GM12878 (cell line): Measurements from ENCODE around the gene GMDS. TPM values are rescaled to one million over a fixed set of nuclear protein-coding genes. Genes with fewer than 3 reads are reported as not detected.

Experiments
- ATAC-seq: fragments of 200-7000 bp; cut with Tn5 transposase; 3 replicates; pipeline ENCODE4 v1.9.1; 2020; ENCODE audit warnings: mild to moderate bottlenecking, moderate library complexity
- BruUV-seq: library from RNA; stranded (reverse); fragments of 400-500 nt; replicated peaks from 2 replicates; lab custom pipeline; 2021; lab: Mats Ljungman, UMichigan
- CTCF ChIA-PET: fragments of 300-600 bp; sonication (Branson Sonifier 250); formaldehyde crosslinking; extraction: SDS; loops from one replicate; lab custom pipeline; 2021; ENCODE audit warnings: inconsistent platforms; lab: Yijun Ruan, JAX
- POLR2A ChIA-PET: fragments of 350-600 bp; formaldehyde crosslinking; extraction: SDS; loops from one replicate; lab custom pipeline; 2021; ENCODE audit warnings: inconsistent platforms; lab: Charles Lee
- RAD21 ChIA-PET: fragments of 300-600 bp; sonication (Branson Sonifier 250); formaldehyde crosslinking; loops from one replicate; lab custom pipeline; 2023; ENCODE audit warnings: antibody characterized with exemption; ENCODE audit not compliant: unreplicated experiment; lab: Charles Lee
- SMC1A ChIA-PET: fragments of 300-600 bp; sonication (Branson Sonifier 250); formaldehyde crosslinking; loops from one replicate; lab custom pipeline; 2023; ENCODE audit not compliant: unreplicated experiment, uncharacterized antibody; lab: Charles Lee
- DNase-seq: peaks from one replicate; pipeline ENCODE4 v3.0.0-alpha.2; 2011; ENCODE audit warnings: low read depth, low spot score
- FAIRE-seq: peaks from 3 replicates; lab custom pipeline; 2011; peaks lifted over from hg19 to GRCh38; lab: Jason Lieb, UNC
- H2AFZ ChIP-seq: 2 replicates; pipeline ENCODE4 v1.6.0; 2011; ENCODE audit warnings: low read depth, low read length, control low read depth; ENCODE audit not compliant: control insufficient read depth
- H3K27ac ChIP-seq: 2 replicates; pipeline ENCODE4 v1.5.1; 2011; ENCODE audit warnings: control low read depth; ENCODE audit not compliant: control insufficient read depth, insufficient read depth
- H3K27me3 ChIP-seq, 2 experiments: replicated peaks in 1 of 2; 2 replicates each; pipeline versions ENCODE4 v1.6.0 to v1.6.1; 2011; ENCODE audit warnings: low read length in 1 of 2; ENCODE audit not compliant: control insufficient read depth in 2 of 2, insufficient read depth in 2 of 2
- H3K36me3 ChIP-seq, 2 experiments: 2 replicates each; pipeline ENCODE4 v1.5.1; 2011; ENCODE audit warnings: low read length in 1 of 2; ENCODE audit not compliant: control insufficient read depth in 2 of 2, insufficient read depth in 2 of 2
- H3K4me1 ChIP-seq: 2 replicates; pipeline ENCODE4 v1.6.1; 2011; ENCODE audit warnings: mild to moderate bottlenecking, low read length, moderate library complexity, mixed read lengths; ENCODE audit not compliant: control insufficient read depth, insufficient read depth
- H3K4me2 ChIP-seq: 2 replicates; pipeline ENCODE4 v1.6.0; 2011; ENCODE audit warnings: control low read depth; ENCODE audit not compliant: control insufficient read depth, insufficient read depth
- H3K4me3 ChIP-seq: fragments of 200-600 bp; sonication (generic); 2 replicates; pipeline ENCODE4 v1.5.1; 2016
- H3K79me2 ChIP-seq: 2 replicates; pipeline ENCODE4 v1.6.0; 2011; ENCODE audit warnings: low read length; ENCODE audit not compliant: control insufficient read depth, insufficient read depth
- H3K9ac ChIP-seq: 2 replicates; pipeline ENCODE4 v1.8.0; 2011; ENCODE audit warnings: low read length, control low read depth, mixed read lengths; ENCODE audit not compliant: control insufficient read depth, insufficient read depth
- H3K9me3 ChIP-seq: replicated peaks from 3 replicates; pipeline ENCODE4 v1.5.1; 2011; ENCODE audit warnings: mild to moderate bottlenecking, low read length; ENCODE audit not compliant: control insufficient read depth, insufficient read depth
- H4K20me1 ChIP-seq: 2 replicates; pipeline ENCODE4 v1.6.0; 2011; ENCODE audit not compliant: control insufficient read depth, insufficient read depth
- BMI1 ChIP-seq: fragments of 450-650 bp; IDR thresholded peaks from 2 replicates; pipeline ENCODE4 v1.6.1; 2016; ENCODE audit warnings: mild to moderate bottlenecking, moderate library complexity, borderline replicate concordance
- CBX5 ChIP-seq: sonication (generic); IDR thresholded peaks from 2 replicates; pipeline ENCODE4 v1.6.1; 2016; ENCODE audit warnings: low read depth, moderate library complexity, mild to moderate bottlenecking, inconsistent platforms
- FOXM1 ChIP-seq: IDR thresholded peaks from 2 replicates; pipeline ENCODE4 v1.6.1; 2012; ENCODE audit warnings: low read depth, mild to moderate bottlenecking, inconsistent platforms, low read length, moderate library complexity
- HDGF ChIP-seq: fragments of 450-650 bp; IDR thresholded peaks from 2 replicates; pipeline ENCODE4 v1.6.1; 2016; ENCODE audit warnings: antibody characterized with exemption
- KAT2A ChIP-seq: conservative IDR thresholded peaks from 2 replicates; pipeline ENCODE4 v1.6.1; 2011; ENCODE audit warnings: low read depth, low read length; ENCODE audit not compliant: control insufficient read depth
- KLF5 ChIP-seq: fragments of 450-650 bp; IDR thresholded peaks from 2 replicates; pipeline ENCODE4 v1.6.1; 2014; ENCODE audit warnings: mild to moderate bottlenecking; ENCODE audit not compliant: partially characterized antibody
- MTA3 ChIP-seq: IDR thresholded peaks from 2 replicates; pipeline ENCODE4 v1.6.1; 2012; ENCODE audit warnings: low read length, inconsistent platforms, borderline replicate concordance
- NFYB ChIP-seq: IDR thresholded peaks from 2 replicates; pipeline ENCODE4 v1.6.1; 2011; ENCODE audit warnings: low read depth, mild to moderate bottlenecking, low read length, improper control_type of control experiment, moderate library complexity; ENCODE audit not compliant: insufficient read depth
- TCF12 ChIP-seq: IDR thresholded peaks from 2 replicates; pipeline ENCODE4 v1.6.1; 2011; ENCODE audit warnings: low read depth, mild to moderate bottlenecking, low read length
- ZBED1 ChIP-seq: IDR thresholded peaks from 2 replicates; pipeline ENCODE4 v1.6.1; 2016; ENCODE audit warnings: borderline replicate concordance
- ZNF24 ChIP-seq: fragments of 450-650 bp; IDR thresholded peaks from 2 replicates; pipeline ENCODE4 v1.6.1; 2017; ENCODE audit warnings: antibody characterized with exemption, mild to moderate bottlenecking
- ZSCAN29 ChIP-seq: fragments of 450-650 bp; IDR thresholded peaks from 2 replicates; pipeline ENCODE4 v1.6.1; 2017; ENCODE audit warnings: mild to moderate bottlenecking, moderate library complexity
- WGBS: methylation state at CpG from one replicate; pipeline ENCODE4 v1.1.6; 2016; ENCODE audit warnings: low lambda C conversion rate; ENCODE audit not compliant: insufficient replicate concordance, insufficient coverage; ENCODE audit errors: missing lambda C conversion rate; 5-methylcytosine and 5-hydroxymethylcytosine counted together
- in situ Hi-C: fragments of 300-500 bp; cut with MboI; formaldehyde crosslinking; loops from 9 replicates; pipeline ENCODE4 v1.14.3; 2018; ENCODE audit warnings: mixed read lengths
- intact Hi-C: fragments of 100-400 bp; cut with micrococcal nuclease; formaldehyde crosslinking; loops from one replicate; pipeline ENCODE4 v1.14.2; 2022; ENCODE audit not compliant: unreplicated experiment
- polyA plus RNA-seq, 11 experiments: library from polyadenylated mRNA; depleted of rRNA in 4 of 11; unstranded in 6 of 11; stranded (reverse) in 5 of 11; fragments of >200 nt; fragmentation: Nextera tagmentation in 4 of 11; fragmentation: Illumina TruSeq in 1 of 11; extraction: Ambion mirVana in 4 of 11; extraction: Trizol in 1 of 11; gene quantifications; 1 replicate in 1 of 11; 2 replicates in 10 of 11; pipeline versions ENCODE4 v1.2.1 to v1.2.3, GENCODE V29; 2011 to 2016; ENCODE audit warnings: inconsistent platforms in 2 of 11, missing spikeins in 2 of 11, low read depth in 1 of 11
- total RNA-seq, 4 experiments: library from RNA; depleted of rRNA in 3 of 4; stranded (reverse); fragments of >200 nt in 3 of 4; fragmentation: Illumina TruSeq in 1 of 4; extraction: Trizol in 1 of 4; gene quantifications; 2 replicates each; pipeline versions ENCODE4 v1.2.1 to v1.2.3, GENCODE V29; 2013 to 2021
- TF ChIP-seq, protein P1 (sequence below): IDR thresholded peaks from 2 replicates; pipeline ENCODE4 v1.6.1; 2012; ENCODE audit warnings: low read depth, low read length, improper control_type of control experiment
- TF ChIP-seq, protein P2 (sequence below): IDR thresholded peaks from 2 replicates; pipeline ENCODE4 v1.6.1; 2011; ENCODE audit warnings: borderline replicate concordance, low read depth, mild to moderate bottlenecking, moderate library complexity, mixed read lengths, low read length; ENCODE audit not compliant: insufficient read depth; ENCODE audit errors: extremely low read length
- TF ChIP-seq, protein P3 (sequence below): fragments of 450-650 bp; IDR thresholded peaks from 2 replicates; pipeline ENCODE4 v1.6.1; 2017; ENCODE audit warnings: mild to moderate bottlenecking
- TF ChIP-seq, protein P4 (sequence below), 3 experiments: IDR thresholded peaks in 2 of 3; conservative IDR thresholded peaks in 1 of 3; 2 replicates each; pipeline ENCODE4 v1.5.1; 2011; ENCODE audit warnings: low read depth in 3 of 3, low read length in 3 of 3, mild to moderate bottlenecking in 3 of 3, control low read depth in 2 of 3, moderate library complexity in 2 of 3, inconsistent platforms in 1 of 3, mixed read lengths in 1 of 3; ENCODE audit not compliant: control insufficient read depth in 2 of 3, insufficient read depth in 1 of 3; ENCODE audit errors: extremely low read depth in 1 of 3
- TF ChIP-seq, protein P5 (sequence below): fragments of 450-650 bp; IDR thresholded peaks from 2 replicates; pipeline ENCODE4 v1.6.1; 2017; ENCODE audit warnings: low read depth, mild to moderate bottlenecking, moderate library complexity

GMDS gene
- total and polyA plus RNA-seq, 10 of the 15 experiments (the other 5 are each of a cell fraction or from before 2014, with no cell fraction given), result 0.61 to 53.8 (median 29.3) TPM

DNA sequence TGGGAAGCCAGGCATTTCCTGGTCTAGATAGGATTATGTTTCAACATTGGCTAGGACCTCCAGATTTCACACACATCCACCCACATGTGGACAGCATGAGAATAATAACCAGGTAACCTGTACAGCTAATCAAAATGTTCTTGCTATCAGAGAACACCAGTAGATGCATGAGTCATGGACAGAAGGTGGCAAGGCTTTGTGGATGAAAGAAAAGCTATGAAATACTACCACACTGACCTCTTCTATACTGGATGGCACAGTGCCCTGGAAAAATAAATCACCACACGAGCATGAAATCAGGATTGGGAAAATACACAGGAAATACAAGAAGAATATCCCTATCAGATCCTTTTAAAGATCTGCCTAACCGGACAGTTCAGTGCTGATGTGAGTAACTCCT, 113.0 kb downstream of the GMDS start:
- FAIRE-seq (no peak), DNase-seq (no peak), ATAC-seq (no peak)
- Histone ChIP-seq H3K4me3 (no peak overlapping the region), H3K36me3 (no peaks in the 10 kb centered on the region), H3K9ac (no peak overlapping the region), H3K4me2 (no peak overlapping the region), H3K4me1 (peaks cover 13% of the 10 kb centered on the region), H3K27ac (no peak overlapping the region), H4K20me1 (0 out of 2 replicates have a peak, but pooled peaks cover 4% of the 10 kb centered on the region), H2AFZ (no peak overlapping the region), H3K9me3 (no peaks in the 10 kb centered on the region), H3K79me2 (no peaks in the 10 kb centered on the region; the same call in 1 of the 2 replicates), H3K27me3 (no peaks in the 10 kb centered on the region)
- CTCF ChIA-PET, result interaction anchor here (1.8 kb wide), 1 partner anchor 19 kb away, joined by 3 read pairs; no protein-coding TSS in a partner anchor
- intact Hi-C loops (no loop called here), in situ Hi-C loops (no loop called here)
- WGBS, result 68% methylated on average over 2 of the region's 2 CpGs
- SMC1A ChIA-PET, result no interaction called here
- TF ChIP-seq, protein P1, sequence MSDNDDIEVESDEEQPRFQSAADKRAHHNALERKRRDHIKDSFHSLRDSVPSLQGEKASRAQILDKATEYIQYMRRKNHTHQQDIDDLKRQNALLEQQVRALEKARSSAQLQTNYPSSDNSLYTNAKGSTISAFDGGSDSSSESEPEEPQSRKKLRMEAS, result no peak
- TF ChIP-seq ZBED1, result no peak
- TF ChIP-seq, protein P2, sequence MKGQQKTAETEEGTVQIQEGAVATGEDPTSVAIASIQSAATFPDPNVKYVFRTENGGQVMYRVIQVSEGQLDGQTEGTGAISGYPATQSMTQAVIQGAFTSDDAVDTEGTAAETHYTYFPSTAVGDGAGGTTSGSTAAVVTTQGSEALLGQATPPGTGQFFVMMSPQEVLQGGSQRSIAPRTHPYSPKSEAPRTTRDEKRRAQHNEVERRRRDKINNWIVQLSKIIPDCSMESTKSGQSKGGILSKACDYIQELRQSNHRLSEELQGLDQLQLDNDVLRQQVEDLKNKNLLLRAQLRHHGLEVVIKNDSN, result no peak
- no peak for TF ChIP-seq BMI1
- TF ChIP-seq TCF12, result no peak
- TF ChIP-seq NFYB, result no peak
- TF ChIP-seq FOXM1, result no peak
- TF ChIP-seq, protein P3, sequence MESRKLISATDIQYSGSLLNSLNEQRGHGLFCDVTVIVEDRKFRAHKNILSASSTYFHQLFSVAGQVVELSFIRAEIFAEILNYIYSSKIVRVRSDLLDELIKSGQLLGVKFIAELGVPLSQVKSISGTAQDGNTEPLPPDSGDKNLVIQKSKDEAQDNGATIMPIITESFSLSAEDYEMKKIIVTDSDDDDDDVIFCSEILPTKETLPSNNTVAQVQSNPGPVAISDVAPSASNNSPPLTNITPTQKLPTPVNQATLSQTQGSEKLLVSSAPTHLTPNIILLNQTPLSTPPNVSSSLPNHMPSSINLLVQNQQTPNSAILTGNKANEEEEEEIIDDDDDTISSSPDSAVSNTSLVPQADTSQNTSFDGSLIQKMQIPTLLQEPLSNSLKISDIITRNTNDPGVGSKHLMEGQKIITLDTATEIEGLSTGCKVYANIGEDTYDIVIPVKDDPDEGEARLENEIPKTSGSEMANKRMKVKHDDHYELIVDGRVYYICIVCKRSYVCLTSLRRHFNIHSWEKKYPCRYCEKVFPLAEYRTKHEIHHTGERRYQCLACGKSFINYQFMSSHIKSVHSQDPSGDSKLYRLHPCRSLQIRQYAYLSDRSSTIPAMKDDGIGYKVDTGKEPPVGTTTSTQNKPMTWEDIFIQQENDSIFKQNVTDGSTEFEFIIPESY, result no peak
- TF ChIP-seq MTA3, result no peak
- no peak for TF ChIP-seq KLF5
- TF ChIP-seq ZNF24, result no peak
- TF ChIP-seq CBX5, result no peak
- TF ChIP-seq, protein P4, sequence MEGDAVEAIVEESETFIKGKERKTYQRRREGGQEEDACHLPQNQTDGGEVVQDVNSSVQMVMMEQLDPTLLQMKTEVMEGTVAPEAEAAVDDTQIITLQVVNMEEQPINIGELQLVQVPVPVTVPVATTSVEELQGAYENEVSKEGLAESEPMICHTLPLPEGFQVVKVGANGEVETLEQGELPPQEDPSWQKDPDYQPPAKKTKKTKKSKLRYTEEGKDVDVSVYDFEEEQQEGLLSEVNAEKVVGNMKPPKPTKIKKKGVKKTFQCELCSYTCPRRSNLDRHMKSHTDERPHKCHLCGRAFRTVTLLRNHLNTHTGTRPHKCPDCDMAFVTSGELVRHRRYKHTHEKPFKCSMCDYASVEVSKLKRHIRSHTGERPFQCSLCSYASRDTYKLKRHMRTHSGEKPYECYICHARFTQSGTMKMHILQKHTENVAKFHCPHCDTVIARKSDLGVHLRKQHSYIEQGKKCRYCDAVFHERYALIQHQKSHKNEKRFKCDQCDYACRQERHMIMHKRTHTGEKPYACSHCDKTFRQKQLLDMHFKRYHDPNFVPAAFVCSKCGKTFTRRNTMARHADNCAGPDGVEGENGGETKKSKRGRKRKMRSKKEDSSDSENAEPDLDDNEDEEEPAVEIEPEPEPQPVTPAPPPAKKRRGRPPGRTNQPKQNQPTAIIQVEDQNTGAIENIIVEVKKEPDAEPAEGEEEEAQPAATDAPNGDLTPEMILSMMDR (IDR thresholded peaks at IDR 0.05 in 2 of 3, conservative IDR thresholded peaks at IDR 0.05 in 1 of 3; ENCODE audit: control insufficient read depth in 2 of 3, extremely low read depth in 1 of 3, insufficient read depth in 1 of 3, low read depth in 3 of 3, low read length in 3 of 3), result no peak
- no peak for TF ChIP-seq KAT2A
- no peak for TF ChIP-seq ZSCAN29
- TF ChIP-seq, protein P5, sequence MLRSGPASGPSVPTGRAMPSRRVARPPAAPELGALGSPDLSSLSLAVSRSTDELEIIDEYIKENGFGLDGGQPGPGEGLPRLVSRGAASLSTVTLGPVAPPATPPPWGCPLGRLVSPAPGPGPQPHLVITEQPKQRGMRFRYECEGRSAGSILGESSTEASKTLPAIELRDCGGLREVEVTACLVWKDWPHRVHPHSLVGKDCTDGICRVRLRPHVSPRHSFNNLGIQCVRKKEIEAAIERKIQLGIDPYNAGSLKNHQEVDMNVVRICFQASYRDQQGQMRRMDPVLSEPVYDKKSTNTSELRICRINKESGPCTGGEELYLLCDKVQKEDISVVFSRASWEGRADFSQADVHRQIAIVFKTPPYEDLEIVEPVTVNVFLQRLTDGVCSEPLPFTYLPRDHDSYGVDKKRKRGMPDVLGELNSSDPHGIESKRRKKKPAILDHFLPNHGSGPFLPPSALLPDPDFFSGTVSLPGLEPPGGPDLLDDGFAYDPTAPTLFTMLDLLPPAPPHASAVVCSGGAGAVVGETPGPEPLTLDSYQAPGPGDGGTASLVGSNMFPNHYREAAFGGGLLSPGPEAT, result no peak
- TF ChIP-seq HDGF, result no peak
- no TSS peak for BruUV-seq
- RAD21 ChIA-PET, result interaction anchor here (0.8 kb wide), 1 partner anchor 394 kb away, joined by 3 read pairs; no protein-coding TSS in a partner anchor
- POLR2A ChIA-PET, result no interaction called here
